Thoracic aorta (tissue), 2 donors: Measurements from ENCODE around the gene KLHL29. TPM values are rescaled to one million over a fixed set of nuclear protein-coding genes. Genes with fewer than 3 reads are reported as not detected.

Experiments used
- ATAC-seq: fragments of 150-250 bp; one replicate; pipeline ENCODE4 v1.8.0; 2017; ENCODE audit warnings: low read depth; ENCODE audit not compliant: insufficient number of reproducible peaks, low FRiP score
- DNase-seq: peaks from one replicate; pipeline ENCODE4 v3.0.0-alpha.2; 2020; ENCODE audit warnings: low spot score
- H3K27ac ChIP-seq, 2 donors: fragments of 200-600 bp; sonication (generic); 1 replicate in 1 of 2; 2 replicates in 1 of 2; pipeline ENCODE4 v1.5.1; 2016; ENCODE audit warnings: mild to moderate bottlenecking in 2 of 2, moderate library complexity in 2 of 2
- H3K27me3 ChIP-seq: fragments of 200-600 bp; sonication (generic); replicated peaks from 2 replicates; pipeline ENCODE4 v1.6.0; 2016; ENCODE audit warnings: mild to moderate bottlenecking; ENCODE audit not compliant: insufficient read depth
- H3K36me3 ChIP-seq: fragments of 200-600 bp; sonication (generic); one replicate; pipeline ENCODE4 v1.5.1; 2016
- H3K4me1 ChIP-seq, 2 donors: fragments of 200-600 bp; sonication (generic); 1 replicate in 1 of 2; 2 replicates in 1 of 2; pipeline versions ENCODE4 v1.5.1 to v1.6.0; 2016; ENCODE audit warnings: low read depth in 2 of 2, mild to moderate bottlenecking in 1 of 2; ENCODE audit not compliant: control insufficient read depth in 1 of 2
- H3K4me3 ChIP-seq: fragments of 200-600 bp; sonication (generic); 2 replicates; pipeline ENCODE4 v1.5.1; 2016; ENCODE audit warnings: mild to moderate bottlenecking
- H3K9me3 ChIP-seq: fragments of 200-600 bp; sonication (generic); 2 replicates; pipeline ENCODE4 v1.5.1; 2016
- total RNA-seq, 2 donors: library from RNA; depleted of rRNA; stranded (reverse); fragments of >200 nt; gene quantifications; one replicate each; pipeline versions ENCODE4 v1.1.0 to v1.2.3, GENCODE V29; 2016
- TF ChIP-seq, protein P1 (sequence below): fragments of 200-600 bp; sonication (generic); IDR thresholded peaks from one replicate; pipeline ENCODE4 v1.5.1; 2019; ENCODE audit warnings: antibody characterized with exemption

Gene KLHL29
- total RNA-seq, 2 donors from 2014 or later: 18.5 to 24.4 TPM

DNA sequence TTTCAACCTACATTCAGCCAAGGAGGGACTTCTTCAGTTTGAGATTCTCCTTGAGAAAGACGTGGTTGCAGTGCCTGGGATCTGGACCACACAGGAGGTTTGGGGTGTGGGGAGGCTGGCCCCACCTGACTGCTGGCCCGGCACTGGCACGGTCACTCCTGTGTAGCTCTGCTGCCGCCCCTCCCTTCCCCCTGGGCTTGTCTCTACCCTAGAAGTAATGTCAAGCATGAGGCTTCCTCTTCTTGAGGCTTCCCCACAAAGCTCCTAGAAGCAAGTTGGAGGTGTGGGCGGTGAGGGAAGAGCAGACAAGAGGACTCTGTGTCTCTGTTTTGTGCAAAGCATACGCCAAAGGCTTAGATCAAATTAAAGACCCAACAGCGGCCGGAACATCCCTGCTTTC, 8.7 kb downstream of the KLHL29 start:
- DNase-seq (no peak), ATAC-seq (no peak)
- TF ChIP-seq, protein P1, sequence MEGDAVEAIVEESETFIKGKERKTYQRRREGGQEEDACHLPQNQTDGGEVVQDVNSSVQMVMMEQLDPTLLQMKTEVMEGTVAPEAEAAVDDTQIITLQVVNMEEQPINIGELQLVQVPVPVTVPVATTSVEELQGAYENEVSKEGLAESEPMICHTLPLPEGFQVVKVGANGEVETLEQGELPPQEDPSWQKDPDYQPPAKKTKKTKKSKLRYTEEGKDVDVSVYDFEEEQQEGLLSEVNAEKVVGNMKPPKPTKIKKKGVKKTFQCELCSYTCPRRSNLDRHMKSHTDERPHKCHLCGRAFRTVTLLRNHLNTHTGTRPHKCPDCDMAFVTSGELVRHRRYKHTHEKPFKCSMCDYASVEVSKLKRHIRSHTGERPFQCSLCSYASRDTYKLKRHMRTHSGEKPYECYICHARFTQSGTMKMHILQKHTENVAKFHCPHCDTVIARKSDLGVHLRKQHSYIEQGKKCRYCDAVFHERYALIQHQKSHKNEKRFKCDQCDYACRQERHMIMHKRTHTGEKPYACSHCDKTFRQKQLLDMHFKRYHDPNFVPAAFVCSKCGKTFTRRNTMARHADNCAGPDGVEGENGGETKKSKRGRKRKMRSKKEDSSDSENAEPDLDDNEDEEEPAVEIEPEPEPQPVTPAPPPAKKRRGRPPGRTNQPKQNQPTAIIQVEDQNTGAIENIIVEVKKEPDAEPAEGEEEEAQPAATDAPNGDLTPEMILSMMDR: no peak
- no peaks in the 10 kb centered on the region for H3K36me3 ChIP-seq
- H3K27ac ChIP-seq: no peak overlapping the region
- H3K4me3 ChIP-seq: no peak overlapping the region
- H3K4me1 ChIP-seq: no peaks in the 10 kb centered on the region
- no peaks in the 10 kb centered on the region for H3K9me3 ChIP-seq
- no peaks in the 10 kb centered on the region for H3K27me3 ChIP-seq

DNA sequence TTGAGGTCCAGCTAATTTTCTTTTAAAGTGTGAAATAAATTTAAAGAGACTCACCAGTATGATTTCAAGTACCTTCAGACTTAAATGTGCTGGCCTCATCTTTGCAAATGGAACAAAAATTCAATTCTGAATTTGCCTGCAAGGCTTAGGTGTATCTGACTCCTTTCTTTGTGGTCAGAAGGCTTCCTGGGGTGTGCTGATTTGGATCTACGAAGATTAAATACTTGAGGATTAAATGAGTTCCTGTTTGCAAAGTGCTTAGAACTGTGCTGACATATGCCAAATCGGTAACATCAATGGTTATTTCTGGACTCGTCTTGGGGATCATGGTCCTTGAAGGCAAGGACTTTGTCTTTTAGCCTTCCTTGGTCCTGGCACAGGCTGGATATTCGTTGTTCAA, 9.7 kb downstream of the KLHL29 start:
- TF ChIP-seq, protein P1: no peak
- DNase-seq: no peak
- no peak overlapping the region for H3K4me3 ChIP-seq
- no peaks in the 10 kb centered on the region for H3K4me1 ChIP-seq
- H3K27ac ChIP-seq: no peak overlapping the region
- no peaks in the 10 kb centered on the region for H3K36me3 ChIP-seq
- H3K9me3 ChIP-seq: no peaks in the 10 kb centered on the region
- no peaks in the 10 kb centered on the region for H3K27me3 ChIP-seq
- ATAC-seq: no peak

DNA sequence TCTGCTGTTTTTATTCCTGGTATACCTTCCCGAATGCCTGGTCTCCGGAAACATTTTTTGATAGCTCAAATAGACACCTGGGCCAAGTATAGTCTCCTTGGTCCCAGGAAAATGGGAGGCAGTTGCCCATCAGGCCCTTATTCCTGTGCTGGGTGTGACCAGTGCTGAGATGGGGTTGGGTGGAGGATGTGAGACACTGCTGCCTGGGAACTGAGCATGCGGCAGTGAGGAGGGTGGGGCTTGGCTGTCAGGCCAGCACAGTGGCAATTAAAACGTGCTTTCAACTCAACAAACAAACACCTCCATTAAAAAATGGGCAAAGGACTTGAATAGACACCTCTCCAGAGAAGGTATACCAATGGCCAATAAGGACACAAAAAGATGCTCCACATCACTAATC, 12.5 kb downstream of the KLHL29 start:
- Histone ChIP-seq H3K4me3 (no peak overlapping the region), H3K9me3 (no peaks in the 10 kb centered on the region), H3K27ac (no peak overlapping the region), H3K27me3 (no peaks in the 10 kb centered on the region), H3K4me1 (no peaks in the 10 kb centered on the region), H3K36me3 (no peaks in the 10 kb centered on the region)
- TF ChIP-seq, protein P1: no peak
- DNase-seq (no peak), ATAC-seq (no peak)

DNA sequence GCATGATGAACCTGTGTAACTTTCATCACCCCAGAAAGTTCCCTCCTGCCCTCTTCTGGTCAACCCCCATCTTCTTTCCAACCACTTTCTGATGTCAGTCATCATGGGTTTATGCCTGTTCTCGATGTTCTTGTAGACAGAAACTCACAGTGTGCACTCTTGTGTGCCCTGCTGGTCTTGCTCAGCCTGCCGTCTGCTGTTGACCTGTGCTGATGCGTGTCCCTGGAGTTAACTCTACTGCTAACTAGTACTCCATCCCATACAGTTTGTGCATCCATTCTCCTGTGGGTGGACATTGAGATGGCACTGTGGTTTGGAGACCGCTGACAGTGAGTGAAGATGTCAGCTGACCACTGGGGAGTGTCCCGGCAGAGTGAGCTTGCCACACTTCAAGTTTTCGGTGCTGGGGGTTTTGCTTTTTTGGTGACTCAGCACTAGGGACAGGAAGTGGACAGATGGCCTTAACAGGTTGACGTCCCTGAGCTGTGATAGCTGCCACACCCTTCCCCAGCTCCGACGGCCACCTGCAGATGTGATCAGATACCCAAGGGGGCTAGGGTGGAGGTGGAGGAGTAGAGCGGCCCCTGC, 14.8 kb downstream of the KLHL29 start:
- TF ChIP-seq, protein P1: no peak
- Histone ChIP-seq H3K36me3 (no peaks in the 10 kb centered on the region), H3K9me3 (no peaks in the 10 kb centered on the region), H3K27ac (no peak overlapping the region), H3K4me1 (peaks cover 7 to 13% of the 10 kb centered on the region in 2 donors), H3K4me3 (no peak overlapping the region), H3K27me3 (no peaks in the 10 kb centered on the region)
- no peak for ATAC-seq
- DNase-seq: no peak

DNA sequence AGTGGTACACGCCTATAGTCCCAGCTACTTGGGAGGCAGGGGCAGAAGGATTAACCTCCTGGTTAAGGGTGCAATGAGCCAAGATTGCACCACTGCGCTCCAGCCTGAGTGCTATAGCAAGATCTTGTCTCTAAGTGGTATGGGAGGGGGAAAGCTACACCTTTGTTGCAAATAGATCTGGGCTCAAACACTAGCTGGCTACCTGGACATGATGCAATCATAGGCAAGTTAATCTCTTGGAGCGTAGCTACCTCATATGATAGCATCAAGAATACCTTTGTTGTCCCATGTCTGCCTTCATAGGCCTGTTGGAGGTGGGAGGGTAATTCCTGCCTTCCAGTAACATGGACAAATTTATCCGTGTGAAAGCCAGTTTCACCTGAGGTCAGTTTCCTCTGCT, 15.7 kb downstream of the KLHL29 start:
- Histone ChIP-seq H3K9me3 (no peaks in the 10 kb centered on the region), H3K27me3 (no peaks in the 10 kb centered on the region), H3K27ac (no peak overlapping the region), H3K4me3 (no peak overlapping the region), H3K4me1 (peaks cover 8 to 14% of the 10 kb centered on the region in 2 donors), H3K36me3 (no peaks in the 10 kb centered on the region)
- TF ChIP-seq, protein P1: no peak
- ATAC-seq (no peak), DNase-seq (no peak)
